ENCODE measurements around the gene SLC14A1.

Gene SLC14A1

DNA sequence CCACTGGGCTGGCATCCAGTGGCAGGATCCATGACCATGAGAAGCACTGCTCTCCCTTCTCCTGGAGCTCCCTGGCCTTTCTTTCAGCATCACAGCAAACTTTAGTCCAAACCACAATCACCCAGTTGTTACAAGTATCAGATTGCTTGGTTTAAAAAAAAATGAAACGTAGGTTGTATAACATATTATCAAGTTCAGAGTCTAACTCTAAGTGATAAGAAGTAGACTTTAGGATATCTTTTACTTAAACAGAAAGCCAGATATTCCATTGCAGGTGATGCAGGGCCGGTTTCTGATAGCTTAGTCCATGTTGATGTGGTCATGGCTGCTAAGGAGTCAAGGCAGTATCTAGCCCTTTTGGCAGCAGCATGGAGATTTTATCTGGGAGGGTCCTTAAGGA, 24.5 kb downstream of the SLC14A1 start:
- Histone ChIP-seq H2AFZ (ENCODE audit: low read length) (no peak overlapping the region), H3F3A (ENCODE audit: low read depth) (no peaks in the 10 kb centered on the region), H3K36me3 (ENCODE audit: insufficient read depth, low read length) (no peaks in the 10 kb centered on the region), H3K4me1 (ENCODE audit: insufficient read depth, low read length, poor library complexity, severe bottlenecking) (peaks cover 26% of the 10 kb centered on the region), H3K79me2 (ENCODE audit: insufficient read depth, low read length) (no peaks in the 10 kb centered on the region), H3K4me3 (ENCODE audit: low read length, poor library complexity, severe bottlenecking) (no peak overlapping the region), H3K9ac (ENCODE audit: low read depth, low read length, poor library complexity, severe bottlenecking) (no peak overlapping the region), H3K4me2 (ENCODE audit: low read depth, low read length, poor library complexity, severe bottlenecking) (no peak overlapping the region), H3K27me3 (ENCODE audit: insufficient read depth, low read length, poor library complexity, severe bottlenecking) (no peaks in the 10 kb centered on the region), H3K9me3 (ENCODE audit: insufficient read depth, low read depth, low read length) (no peaks in the 10 kb centered on the region), H3K9me2 (replicated peaks; ENCODE audit: low read depth, low read length) (no peaks in the 10 kb centered on the region), H4K20me1 (ENCODE audit: insufficient read depth, low read length, poor library complexity, severe bottlenecking) (no peaks in the 10 kb centered on the region)
- TF ChIP-seq EZH2phosphoT487 (IDR thresholded peaks at IDR 0.05; ENCODE audit: borderline replicate concordance): no peak
- TF ChIP-seq, protein P1, sequence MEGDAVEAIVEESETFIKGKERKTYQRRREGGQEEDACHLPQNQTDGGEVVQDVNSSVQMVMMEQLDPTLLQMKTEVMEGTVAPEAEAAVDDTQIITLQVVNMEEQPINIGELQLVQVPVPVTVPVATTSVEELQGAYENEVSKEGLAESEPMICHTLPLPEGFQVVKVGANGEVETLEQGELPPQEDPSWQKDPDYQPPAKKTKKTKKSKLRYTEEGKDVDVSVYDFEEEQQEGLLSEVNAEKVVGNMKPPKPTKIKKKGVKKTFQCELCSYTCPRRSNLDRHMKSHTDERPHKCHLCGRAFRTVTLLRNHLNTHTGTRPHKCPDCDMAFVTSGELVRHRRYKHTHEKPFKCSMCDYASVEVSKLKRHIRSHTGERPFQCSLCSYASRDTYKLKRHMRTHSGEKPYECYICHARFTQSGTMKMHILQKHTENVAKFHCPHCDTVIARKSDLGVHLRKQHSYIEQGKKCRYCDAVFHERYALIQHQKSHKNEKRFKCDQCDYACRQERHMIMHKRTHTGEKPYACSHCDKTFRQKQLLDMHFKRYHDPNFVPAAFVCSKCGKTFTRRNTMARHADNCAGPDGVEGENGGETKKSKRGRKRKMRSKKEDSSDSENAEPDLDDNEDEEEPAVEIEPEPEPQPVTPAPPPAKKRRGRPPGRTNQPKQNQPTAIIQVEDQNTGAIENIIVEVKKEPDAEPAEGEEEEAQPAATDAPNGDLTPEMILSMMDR (conservative IDR thresholded peaks at IDR 0.05; ENCODE audit: low read length): no peak

DNA sequence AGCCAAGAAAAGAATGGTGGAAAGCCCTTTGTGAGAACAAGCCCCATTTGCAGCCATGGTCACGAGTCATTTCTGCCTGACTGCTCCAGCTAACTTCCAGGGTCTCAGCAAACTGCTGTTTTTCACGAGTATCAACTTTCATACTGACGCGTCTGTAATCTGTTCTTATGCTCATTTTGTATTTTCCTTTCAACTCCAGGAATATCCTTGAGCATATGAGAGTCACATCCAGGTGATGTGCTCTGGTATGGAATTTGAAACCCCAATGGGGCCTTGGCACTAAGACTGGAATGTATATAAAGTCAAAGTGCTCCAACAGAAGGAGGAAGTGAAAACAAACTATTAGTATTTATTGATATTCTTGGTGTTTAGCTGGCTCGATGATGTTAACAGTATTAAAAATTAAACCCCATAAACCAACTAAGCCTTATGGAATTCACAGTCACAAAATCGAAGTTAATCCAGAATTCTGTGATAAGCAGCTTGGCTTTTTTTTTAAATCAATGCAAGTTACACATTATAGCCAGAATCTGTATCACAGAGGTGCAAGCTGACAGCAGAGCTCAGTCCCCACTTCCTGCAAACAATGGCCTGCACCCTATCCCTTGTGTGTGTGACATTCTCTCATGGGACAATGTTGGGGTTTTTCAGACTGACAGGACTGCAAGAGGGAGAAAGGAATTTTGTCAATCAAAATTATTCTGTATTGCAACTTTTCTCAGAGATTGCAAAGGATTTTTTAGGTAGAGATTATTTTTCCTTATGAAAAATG, 26.1 kb downstream of the SLC14A1 start:
- Histone ChIP-seq H3K4me2 (ENCODE audit: low read depth, low read length, poor library complexity, severe bottlenecking) (no peak overlapping the region), H4K20me1 (ENCODE audit: insufficient read depth, low read length, poor library complexity, severe bottlenecking) (no peaks in the 10 kb centered on the region), H3K27me3 (ENCODE audit: insufficient read depth, low read length, poor library complexity, severe bottlenecking) (no peaks in the 10 kb centered on the region), H3K79me2 (ENCODE audit: insufficient read depth, low read length) (no peaks in the 10 kb centered on the region), H3K36me3 (ENCODE audit: insufficient read depth, low read length) (no peaks in the 10 kb centered on the region), H3F3A (ENCODE audit: low read depth) (no peaks in the 10 kb centered on the region), H3K9ac (ENCODE audit: low read depth, low read length, poor library complexity, severe bottlenecking) (no peak overlapping the region), H3K4me1 (ENCODE audit: insufficient read depth, low read length, poor library complexity, severe bottlenecking) (peaks cover 20% of the 10 kb centered on the region), H3K4me3 (ENCODE audit: low read length, poor library complexity, severe bottlenecking) (no peak overlapping the region), H3K9me3 (ENCODE audit: insufficient read depth, low read depth, low read length) (no peaks in the 10 kb centered on the region), H3K9me2 (replicated peaks; ENCODE audit: low read depth, low read length) (no peaks in the 10 kb centered on the region), H2AFZ (ENCODE audit: low read length) (no peak overlapping the region)
- TF ChIP-seq EZH2phosphoT487 (IDR thresholded peaks at IDR 0.05; ENCODE audit: borderline replicate concordance): no peak
- TF ChIP-seq, protein P1 (conservative IDR thresholded peaks at IDR 0.05; ENCODE audit: low read length): no peak

DNA sequence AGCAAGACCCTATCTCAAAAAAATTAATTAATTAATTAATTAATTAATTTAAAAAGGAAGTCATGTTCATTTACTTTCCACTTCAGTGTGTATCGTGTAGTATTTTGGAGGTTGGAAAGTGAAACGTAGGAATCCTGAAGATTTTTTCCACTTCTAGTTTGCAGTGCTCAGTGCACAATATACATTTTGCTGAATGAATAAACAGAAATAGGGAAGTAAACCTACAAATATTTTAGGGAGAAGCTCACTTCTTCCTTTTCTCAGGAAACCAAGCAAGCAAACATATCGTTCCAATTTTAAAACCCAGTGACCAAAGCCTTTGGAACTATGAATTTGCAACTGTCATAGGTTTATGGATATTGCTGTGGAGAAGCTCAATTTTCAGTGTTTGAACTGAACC, 27.8 kb downstream of the SLC14A1 start:
- Histone ChIP-seq H3K27me3 (ENCODE audit: insufficient read depth, low read length, poor library complexity, severe bottlenecking) (no peaks in the 10 kb centered on the region), H3K4me3 (ENCODE audit: low read length, poor library complexity, severe bottlenecking) (no peak overlapping the region), H3K9me2 (replicated peaks; ENCODE audit: low read depth, low read length) (no peaks in the 10 kb centered on the region), H3K9ac (ENCODE audit: low read depth, low read length, poor library complexity, severe bottlenecking) (no peak overlapping the region), H2AFZ (ENCODE audit: low read length) (no peak overlapping the region), H3K9me3 (ENCODE audit: insufficient read depth, low read depth, low read length) (no peaks in the 10 kb centered on the region), H3K4me2 (ENCODE audit: low read depth, low read length, poor library complexity, severe bottlenecking) (no peak overlapping the region), H3K36me3 (ENCODE audit: insufficient read depth, low read length) (no peaks in the 10 kb centered on the region), H3K79me2 (ENCODE audit: insufficient read depth, low read length) (no peaks in the 10 kb centered on the region), H3F3A (ENCODE audit: low read depth) (no peaks in the 10 kb centered on the region), H4K20me1 (ENCODE audit: insufficient read depth, low read length, poor library complexity, severe bottlenecking) (no peaks in the 10 kb centered on the region), H3K4me1 (ENCODE audit: insufficient read depth, low read length, poor library complexity, severe bottlenecking) (peaks cover 3% of the 10 kb centered on the region)
- TF ChIP-seq, protein P1 (conservative IDR thresholded peaks at IDR 0.05; ENCODE audit: low read length): no peak
- no peak for TF ChIP-seq EZH2phosphoT487 (IDR thresholded peaks at IDR 0.05; ENCODE audit: borderline replicate concordance)

All from Loucy (cell line).